GM18861 (cell line): ENCODE results near the gene GAGE13.
"Not testable (repeated sequence)": the region's sequence is repeated elsewhere in the genome, so short reads cannot be mapped to it uniquely, and the experiment has no call there.

Source experiments
- ATAC-seq: cut with Tn5 transposase; IDR thresholded peaks from one replicate; pipeline ENCODE4 v1.9.1; 2021; ENCODE audit not compliant: unreplicated experiment

Gene GAGE13, protein sequence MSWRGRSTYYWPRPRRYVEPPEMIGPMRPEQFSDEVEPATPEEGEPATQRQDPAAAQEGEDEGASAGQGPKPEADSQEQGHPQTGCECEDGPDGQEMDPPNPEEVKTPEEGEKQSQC

DNA sequence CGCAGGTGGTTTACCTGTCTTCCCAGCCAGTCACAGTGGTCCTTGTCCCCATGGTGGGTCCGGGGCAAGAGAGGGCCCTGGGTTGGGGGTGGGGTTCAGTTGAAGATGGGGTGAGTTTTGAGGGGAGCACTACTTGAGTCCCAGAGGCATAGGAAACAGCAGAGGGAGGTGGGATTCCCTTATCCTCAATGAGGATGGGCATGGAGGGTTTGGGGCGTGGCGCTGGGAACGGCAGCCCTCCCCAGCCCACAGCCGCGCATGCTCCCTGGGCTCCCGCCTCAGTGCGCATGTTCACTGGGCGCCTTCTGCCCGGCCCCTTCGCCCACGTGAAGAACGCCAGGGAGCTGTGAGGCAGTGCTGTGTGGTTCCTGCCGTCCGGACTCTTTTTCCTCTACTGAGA lies at the start of gene GAGE13:
Gene GAGE13, plus strand, starts transcription at position 301 of the 400 bp plus-strand sequence. CDS start 1,156 bp downstream, outside the sequence.
- not testable (repeated sequence) for ATAC-seq

DNA sequence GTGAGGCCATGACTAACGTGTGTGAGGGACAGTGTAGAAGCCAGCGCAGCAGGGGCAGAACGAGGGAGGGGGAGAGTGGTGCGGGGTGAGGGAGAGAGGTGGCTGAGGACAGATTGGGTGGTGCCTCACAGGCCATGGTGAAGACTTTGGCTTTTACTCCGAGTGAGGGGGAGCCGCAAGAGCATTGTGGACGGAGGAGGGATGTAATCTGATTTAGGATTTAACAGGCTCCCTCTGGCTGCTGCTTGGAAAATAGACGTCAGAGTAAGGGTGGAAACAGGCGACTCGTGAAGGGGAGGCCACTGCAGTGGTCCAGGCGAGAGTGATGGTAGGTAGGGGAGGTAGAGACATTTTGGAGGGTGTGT lies 48.8 kb upstream of the GAGE13 start:
- ATAC-seq = no peak

DNA sequence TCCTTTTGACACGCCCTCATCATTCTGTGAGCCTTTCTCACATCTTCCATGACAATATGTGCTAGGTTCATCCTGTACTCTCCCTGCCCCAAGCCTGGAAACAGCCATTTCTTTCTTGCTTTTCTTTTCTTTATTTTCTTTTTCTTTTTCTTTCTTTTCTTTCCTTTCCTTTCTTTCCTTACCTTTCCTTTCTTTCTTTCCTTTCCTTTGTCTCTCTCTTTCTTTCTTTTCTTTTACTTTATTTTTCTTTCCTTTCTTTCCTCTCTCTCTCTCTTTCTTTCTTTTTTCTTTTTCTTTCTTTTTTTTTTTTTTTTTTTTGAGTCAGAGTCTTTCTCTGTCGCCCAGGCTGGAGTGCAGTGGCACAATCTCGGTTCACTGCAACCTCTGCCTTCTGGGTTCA lies 47.2 kb upstream of the GAGE13 start:
- ATAC-seq = no peak

DNA sequence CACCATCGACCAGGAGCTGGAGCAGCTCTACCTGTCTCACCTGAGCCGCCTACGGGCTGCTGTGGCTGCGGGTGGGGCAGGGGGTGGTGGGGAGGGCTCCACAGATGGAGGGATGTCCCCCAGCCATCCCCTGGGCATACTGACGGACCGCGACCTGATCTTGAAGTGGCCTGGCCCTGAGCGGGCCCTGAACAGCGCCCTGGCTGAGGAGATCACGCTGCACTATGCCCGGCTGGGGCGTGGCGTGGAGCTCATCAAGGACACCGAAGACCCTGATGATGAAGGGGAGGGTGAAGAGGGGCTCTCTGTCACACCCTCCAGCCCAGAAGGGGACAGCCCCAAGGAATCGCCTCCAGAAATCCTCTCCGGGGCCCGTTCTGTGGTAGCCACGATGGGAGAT lies 45.2 kb upstream of the GAGE13 start:
- no peak for ATAC-seq

DNA sequence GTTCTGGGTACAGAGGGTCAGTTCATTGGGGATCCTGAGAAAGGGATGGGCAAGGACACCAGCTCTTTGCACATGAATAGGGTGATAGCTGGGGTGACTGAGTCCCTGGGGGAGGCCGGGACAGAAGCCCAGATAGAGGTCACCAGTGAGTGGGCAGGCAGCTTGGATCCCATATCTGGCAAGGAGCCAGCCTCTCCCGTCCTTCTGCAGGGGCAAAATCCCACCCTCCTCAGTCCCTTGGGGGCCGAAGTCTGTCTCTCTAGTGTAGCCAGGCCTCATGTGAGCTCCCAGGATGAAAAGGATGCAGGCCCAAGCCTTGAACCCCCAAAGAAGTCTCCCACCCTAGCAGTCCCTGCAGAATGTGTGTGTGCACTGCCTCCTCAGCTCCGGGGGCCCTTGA lies 44.8 kb upstream of the GAGE13 start:
- no peak for ATAC-seq

DNA sequence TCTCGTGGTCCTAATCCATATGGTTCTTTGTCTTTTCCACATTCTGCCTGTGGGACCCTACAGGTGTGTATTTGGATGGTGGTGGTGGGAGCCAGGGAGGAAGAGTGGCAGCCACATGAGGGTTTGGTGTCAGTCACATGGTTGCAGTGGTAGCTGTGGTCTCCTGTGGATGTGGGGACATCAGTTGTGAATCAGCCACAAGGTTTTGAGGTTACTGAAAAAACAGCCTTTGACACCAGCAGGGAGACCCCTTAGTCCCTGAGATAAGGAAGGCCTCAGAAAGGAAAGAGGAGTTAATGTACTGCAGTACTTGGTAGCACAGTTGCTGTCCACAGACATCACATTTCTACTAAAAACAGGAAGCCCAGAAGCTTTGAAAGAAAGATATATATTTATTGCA lies 43.7 kb upstream of the GAGE13 start:
- no peak for ATAC-seq

DNA sequence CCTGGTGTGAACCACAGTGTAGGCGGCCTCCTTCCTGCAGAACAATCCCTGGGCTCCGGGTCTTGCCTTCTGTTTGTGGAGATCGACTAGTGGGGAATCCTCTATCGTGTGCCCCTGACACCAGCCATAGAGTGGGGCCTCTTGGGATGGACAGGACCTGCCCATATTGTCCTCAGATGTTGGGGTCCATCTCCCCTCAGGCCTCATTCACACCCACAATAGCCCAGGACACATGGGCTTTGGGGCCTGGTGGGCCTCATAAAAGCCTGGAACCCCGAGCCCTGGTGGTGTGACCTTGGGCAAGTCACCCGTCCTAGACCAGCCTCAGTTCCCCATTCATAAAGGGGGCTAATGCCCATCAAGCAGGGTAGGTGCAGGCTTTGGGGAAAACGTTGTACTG lies 41.2 kb upstream of the GAGE13 start:
- no peak for ATAC-seq

DNA sequence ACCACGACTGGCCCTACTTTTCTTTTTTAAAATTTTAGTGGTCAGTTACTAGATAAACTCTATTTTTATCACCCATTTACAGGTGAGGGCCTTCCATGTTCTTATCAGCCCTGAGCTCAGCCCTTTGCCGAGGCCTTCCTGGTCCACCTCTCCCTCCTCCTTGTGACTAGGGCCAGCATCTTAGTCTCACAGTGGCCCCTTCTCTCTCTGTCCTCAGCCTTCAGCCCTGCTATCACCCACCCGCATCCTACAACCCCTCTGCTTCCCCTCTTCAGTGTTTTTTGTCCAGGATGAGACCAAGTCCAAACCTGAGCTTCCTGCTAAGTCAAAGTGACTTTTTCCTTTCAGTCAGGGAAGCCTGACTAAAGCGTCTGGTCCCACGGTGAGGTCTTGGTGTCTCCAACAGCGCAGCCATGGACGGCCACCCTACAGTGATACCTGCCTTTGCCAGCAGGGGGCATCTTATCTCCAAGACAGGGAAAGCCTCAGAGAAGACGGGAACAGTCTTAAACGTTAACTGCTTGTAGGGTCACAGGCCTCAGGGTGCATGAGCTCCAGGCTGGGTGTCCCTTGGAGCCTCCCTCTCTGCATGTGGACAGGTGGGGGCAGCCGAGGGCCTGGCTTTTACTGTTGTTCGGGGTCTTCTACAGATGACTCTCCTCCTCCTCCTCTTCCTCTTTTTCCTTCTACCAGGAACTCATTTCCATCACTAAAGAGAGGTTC lies 39.6 kb upstream of the GAGE13 start:
- no peak for ATAC-seq

DNA sequence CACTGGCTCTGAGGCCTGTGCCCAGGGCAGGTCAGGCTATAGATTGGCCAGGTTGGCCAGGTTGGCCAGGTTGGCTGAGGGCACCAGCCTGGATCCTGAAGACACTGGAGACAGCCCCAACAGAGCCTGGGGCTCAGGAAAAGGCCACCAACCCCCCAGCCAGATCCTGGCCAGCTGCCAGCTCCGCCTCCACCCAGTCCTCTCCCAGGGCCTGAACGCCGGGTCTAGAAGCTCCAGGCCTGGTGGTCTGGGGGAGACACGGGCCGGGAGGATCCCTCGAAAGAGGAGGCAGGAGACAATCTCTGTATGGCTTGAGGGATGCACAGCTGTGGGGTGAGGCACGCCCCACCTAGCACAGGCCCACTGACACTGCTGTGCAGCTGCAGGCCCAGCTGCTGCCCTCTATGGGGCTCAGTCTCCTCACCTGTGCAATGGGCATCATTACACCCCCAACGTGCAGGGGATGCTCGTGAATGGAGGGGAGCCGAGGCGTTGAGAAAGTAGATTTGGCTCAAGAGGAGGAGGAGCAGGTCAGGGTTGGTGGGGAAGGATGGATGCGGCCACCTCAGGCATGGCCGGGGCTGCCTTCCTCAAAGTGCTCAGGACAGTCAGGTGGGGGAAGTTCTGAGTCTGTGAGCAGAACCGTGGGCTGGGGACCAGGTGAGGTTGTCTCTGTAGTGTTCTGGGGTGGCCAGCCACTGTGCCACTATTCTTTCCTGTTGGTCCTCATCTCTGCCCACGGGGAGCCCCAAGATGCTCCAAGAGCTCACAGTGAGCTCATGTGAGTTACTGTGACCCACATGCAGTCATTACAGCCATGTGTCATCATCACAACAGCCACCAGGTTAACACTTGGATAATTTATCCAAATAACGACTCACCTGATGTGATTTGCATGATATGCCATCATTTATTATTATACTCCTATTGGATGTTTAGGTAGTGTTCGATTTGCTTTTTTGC lies 38.7 kb upstream of the GAGE13 start:
- ATAC-seq = no peak

DNA sequence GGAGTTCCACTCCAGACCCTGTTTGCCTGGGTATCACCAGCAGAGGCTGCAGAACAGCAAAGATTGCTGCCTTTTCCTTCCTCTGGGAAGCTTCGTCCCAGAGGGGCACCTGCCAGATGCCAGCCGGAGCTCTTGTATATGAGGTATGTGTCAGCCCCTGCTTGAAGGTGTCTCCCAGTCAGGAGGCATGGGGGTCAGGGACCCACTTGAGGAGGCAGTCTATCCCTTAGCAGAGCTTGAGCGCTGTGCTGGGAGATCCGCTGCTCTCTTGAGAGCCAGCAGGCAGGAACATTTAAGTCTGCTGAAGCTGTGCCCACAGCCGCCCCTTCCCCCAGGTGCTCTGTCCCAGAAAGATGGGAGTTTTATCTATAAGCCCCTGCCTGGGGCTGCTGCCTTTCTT lies 32.1 kb upstream of the GAGE13 start:
- not testable (repeated sequence) for ATAC-seq

DNA sequence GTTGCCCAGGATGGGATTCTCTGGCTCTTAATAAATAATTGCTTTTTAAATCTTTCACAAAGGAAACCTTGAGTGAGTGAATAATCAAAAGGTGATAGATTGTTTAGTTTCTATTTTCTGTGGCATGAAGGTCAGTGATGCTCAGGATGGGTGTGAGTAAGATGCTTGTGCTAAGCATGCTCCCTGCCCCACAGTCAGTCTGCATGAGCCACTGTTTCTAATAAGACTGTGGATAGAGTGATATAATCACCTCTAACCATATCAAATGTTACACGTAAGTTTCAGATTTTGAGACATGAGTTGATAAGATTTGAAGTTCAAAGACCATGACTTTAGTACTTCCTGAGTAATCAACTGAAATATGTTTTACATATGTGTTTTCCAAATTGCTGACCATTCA lies 30.7 kb upstream of the GAGE13 start:
- ATAC-seq = no peak

DNA sequence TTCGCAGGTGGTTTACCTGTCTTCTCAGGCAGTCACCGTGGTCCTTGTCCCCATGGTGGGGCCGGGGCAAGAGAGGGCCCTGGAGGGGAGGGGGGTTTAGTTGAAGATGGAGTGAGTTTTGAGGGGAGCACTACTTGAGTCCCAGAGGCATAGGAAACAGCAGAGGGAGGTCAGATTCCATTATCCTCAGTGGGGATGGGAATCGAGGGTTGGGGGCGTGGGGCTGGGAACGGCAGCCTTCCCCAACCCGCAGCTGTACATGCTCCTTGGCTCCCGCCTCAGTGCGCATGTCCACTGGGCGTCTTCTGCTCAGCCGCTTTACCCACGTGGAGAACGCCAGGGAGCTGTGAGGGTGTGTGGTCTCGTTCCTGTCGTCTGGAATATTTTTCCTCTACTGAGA lies 28.0 kb upstream of the GAGE13 start, which contains the start of gene GAGE10:
Gene GAGE10, plus strand, starts transcription at position 301 of the 400 bp plus-strand sequence. CDS start 1,214 bp downstream, outside the sequence.
- ATAC-seq = no peak

DNA sequence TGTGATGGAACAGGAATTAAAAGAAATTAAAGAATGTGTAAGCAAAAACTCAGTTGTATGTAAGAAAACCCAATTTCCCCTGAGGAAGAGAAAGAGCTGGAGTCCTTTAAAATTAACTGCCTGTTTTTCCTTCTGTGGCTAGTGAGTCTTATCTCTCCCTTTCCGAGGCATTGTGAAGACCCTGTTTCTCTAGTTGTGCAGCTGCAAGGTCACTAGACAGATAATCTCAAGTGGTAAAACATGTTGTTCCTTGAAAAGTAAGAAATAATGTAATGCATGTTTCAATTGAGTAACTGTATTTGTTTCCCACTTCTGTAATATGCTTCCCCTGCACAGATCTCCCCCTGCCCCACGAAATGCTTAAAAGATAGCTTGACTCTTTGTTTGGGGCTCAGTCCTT lies 23.6 kb upstream of the GAGE13 start:
- not testable (repeated sequence) for ATAC-seq

DNA sequence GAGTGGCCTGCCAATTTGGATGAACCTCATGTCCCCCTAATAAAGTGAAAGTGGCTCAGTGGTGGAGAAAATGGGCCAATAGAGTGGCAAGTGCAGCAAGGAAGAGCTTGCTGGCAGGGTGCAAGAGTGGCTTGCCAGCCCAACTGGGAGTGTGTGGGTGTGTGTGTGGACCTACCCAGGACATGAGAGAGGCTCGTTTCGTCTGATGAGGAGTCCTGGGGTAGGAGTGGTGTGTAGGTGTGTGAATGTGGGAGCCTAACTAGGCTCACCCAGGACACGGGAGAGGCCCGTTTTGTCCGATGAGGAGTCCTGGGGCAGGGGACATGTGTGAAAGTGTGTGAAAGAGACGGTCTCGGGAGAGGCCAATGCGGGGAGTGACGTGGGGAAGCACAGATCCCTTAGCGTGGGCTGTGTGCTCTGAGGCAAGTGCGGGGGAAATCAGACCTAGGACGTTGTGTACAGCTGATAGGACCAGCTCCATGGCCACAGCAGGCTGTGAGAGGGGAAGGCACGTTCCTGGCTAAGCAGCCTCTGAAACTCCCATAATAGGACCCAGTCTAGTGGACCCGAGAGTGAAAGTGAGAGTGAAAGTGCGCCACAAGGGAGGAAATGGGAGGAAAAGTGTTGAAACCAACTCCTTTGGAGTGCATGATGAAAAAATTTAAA lies 22.6 kb upstream of the GAGE13 start:
- no peak for ATAC-seq

DNA sequence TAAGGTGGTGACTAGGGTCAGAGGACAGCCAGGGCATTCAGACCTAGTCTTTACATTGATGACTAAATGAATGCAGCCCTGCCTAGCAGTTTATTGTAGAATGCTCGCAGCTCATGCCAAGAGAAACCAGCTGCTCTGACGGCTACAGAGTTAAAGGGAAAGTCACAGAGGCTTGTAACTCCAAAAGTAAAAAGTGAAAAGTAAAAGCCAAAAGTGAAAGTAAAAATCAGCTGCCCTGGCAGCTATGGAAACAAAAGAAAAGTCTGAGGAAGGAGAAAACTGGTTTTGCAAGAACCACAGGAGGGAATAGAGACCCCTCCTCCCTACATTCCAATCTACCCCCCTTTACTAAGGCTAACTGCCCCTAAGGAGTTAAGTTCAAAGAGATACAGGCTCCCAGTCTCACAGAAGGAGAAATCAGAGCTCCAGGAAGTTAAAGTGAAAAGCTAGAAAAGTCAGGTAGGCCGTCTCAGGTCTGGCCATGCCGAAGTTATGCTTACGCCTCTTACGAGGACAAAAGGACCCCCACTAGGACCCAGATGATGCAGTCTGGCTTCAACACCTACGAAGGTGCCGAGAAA lies 21.9 kb upstream of the GAGE13 start:
- ATAC-seq = no peak

DNA sequence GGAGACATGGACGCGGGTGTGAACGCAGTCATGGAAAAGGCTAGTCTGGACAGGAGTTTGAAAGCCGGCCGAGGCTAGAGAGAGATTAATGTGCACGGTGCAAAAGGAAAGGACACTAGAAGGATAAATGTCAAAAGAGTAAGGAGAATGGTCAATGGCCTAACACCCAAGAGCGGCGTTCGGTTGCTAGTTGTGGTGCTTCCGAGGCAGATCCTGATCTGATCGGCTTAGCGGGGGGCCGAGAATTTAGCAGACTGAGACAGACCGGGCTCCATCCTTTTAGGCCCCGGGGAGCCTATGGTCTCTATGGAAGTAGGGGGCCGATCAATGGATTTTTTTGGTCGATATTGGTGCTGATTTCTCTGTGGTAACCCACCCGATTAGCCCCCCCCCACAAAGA lies 21.0 kb upstream of the GAGE13 start:
- ATAC-seq = no peak

DNA sequence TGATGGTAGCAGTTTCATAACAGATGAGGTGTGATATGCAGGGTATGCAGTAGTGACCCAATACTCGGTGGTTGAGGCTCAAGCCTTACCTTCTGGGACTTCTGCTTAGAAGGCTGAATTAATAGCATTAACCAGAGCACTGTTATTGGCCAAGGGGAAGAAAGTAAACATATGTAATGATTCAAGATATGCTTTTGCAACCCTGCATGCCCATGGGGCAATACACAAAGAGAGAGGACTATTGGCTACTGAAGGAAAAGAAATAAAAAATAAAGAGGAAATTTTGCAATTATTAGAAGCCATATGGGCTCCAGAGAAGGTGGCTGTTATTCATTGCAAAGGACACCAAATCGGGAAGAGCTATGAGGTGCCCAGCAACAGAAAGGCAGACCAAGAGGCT lies 19.2 kb upstream of the GAGE13 start:
- ATAC-seq = no peak

DNA sequence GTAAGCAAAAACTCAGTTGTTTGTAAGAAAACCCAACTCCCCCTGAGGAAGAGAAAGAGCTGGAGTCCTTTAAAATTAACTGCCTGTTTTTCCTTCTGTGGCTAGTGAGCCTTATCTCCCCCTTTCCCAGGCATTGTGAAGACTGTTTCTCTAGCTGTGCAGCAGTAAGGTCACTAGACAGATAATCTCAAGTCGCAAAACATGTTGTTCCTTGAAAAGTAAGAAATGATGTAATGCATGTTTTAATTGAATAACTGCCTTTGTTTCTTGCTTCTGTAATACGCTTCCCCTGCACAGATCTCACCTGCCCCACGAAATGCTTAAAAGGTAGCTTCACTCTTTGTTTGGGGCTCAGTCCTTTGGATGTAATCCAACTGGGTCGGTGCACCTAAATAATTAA lies 15.3 kb upstream of the GAGE13 start:
- no peak for ATAC-seq

DNA sequence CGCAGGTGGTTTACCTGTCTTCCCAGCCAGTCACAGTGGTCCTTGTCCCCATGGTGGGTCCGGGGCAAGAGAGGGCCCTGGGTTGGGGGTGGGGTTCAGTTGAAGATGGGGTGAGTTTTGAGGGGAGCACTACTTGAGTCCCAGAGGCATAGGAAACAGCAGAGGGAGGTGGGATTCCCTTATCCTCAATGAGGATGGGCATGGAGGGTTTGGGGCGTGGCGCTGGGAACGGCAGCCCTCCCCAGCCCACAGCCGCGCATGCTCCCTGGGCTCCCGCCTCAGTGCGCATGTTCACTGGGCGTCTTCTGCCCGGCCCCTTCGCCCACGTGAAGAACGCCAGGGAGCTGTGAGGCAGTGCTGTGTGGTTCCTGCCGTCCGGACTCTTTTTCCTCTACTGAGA lies 9.6 kb upstream of the GAGE13 start, which contains the start of gene GAGE12J:
Gene GAGE12J, plus strand, starts transcription at position 301 of the 400 bp plus-strand sequence. CDS start 1,157 bp downstream, outside the sequence.
- ATAC-seq = not testable (repeated sequence)

DNA sequence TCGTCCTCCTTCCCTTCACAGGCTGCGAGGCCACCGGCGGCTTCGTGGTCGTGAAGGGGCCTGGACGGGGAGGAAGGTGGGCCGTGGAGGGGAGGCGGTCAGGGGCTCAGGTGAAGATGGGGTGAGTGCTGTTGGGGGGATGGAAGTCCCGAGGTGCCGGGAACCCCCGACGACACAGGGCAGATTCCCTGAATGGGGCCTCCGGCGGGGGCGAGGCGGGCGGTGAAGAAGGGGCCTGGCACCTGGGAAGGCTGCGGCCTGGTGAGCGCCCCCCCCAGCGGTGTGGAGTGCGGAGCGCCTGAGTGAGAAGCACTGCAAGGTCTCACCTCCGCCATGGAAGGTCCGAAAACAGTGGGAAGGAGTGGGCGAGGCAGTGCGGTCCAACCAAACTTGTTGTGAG lies 9.1 kb upstream of the GAGE13 start:
- not testable (repeated sequence) for ATAC-seq

DNA sequence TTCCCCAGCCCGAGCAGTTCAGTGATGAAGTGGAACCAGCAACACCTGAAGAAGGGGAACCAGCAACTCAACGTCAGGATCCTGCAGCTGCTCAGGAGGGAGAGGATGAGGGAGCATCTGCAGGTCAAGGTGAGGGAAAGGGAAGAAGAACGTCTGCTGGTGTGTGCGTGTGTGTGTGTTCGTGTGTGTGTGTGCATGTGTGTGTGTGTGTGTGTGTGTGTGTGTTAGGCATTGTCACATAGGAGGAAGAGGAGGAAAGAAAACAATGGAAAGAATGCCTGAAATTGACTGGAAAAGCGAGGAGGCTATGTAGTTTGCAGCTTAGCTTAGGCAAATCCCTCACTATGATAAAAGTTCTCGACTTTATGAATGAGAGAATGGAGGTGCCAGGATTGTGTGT lies 7.6 kb upstream of the GAGE13 start:
- not testable (repeated sequence) for ATAC-seq
